ENCODE measurements around the gene SERPINA1. TPM values are rescaled to one million over a fixed set of nuclear protein-coding genes. Genes with fewer than 3 reads are reported as not detected.
A peak's percentile ranks its signal among the peaks of the same experiment; 100 is the strongest.

SERPINA1 gene
- total RNA-seq, 1 donor from 2014 or later = 0.26 TPM

GRCh38 chr14:94376976-94377865 is 11.2 kb downstream of the SERPINA1 start:
- no peak for TF ChIP-seq CTCF (IDR thresholded peaks at IDR 0.05; ENCODE audit: insufficient read depth, low read length, severe bottlenecking)
- Histone ChIP-seq H3K27me3 (ENCODE audit: control insufficient read depth, insufficient read depth, low read length) (no peaks in the 10 kb centered on the region), H3K36me3 (ENCODE audit: control insufficient read depth, insufficient read depth, low read length) (no peaks in the 10 kb centered on the region), H3K4me3 (ENCODE audit: low read depth, low read length) (no peak overlapping the region)
- peak; percentile 42 for DNase-seq (ENCODE audit: low read depth)
- FAIRE-seq = no peak

GRCh38 chr14:94376108-94376975 is 12.1 kb downstream of the SERPINA1 start:
- DNase-seq (ENCODE audit: low read depth) = no peak

GRCh38 chr14:94375552-94376107 is 12.8 kb downstream of the SERPINA1 start:
- Histone ChIP-seq H3K27me3 (ENCODE audit: control insufficient read depth, insufficient read depth, low read length) (no peaks in the 10 kb centered on the region), H3K4me3 (ENCODE audit: low read depth, low read length) (no peak overlapping the region), H3K36me3 (ENCODE audit: control insufficient read depth, insufficient read depth, low read length) (no peaks in the 10 kb centered on the region)
- DNase-seq (ENCODE audit: low read depth) (no peak), FAIRE-seq (peak; percentile 7)
- TF ChIP-seq CTCF (IDR thresholded peaks at IDR 0.05; ENCODE audit: insufficient read depth, low read length, severe bottlenecking) = no peak

More at GRCh38 chr14:94376108-94376975, 12.1 kb downstream of the SERPINA1 start:
- no peak for FAIRE-seq
- Histone ChIP-seq H3K36me3 (ENCODE audit: control insufficient read depth, insufficient read depth, low read length) (no peaks in the 10 kb centered on the region), H3K4me3 (ENCODE audit: low read depth, low read length) (no peak overlapping the region), H3K27me3 (ENCODE audit: control insufficient read depth, insufficient read depth, low read length) (no peaks in the 10 kb centered on the region)
- no peak for TF ChIP-seq CTCF (IDR thresholded peaks at IDR 0.05; ENCODE audit: insufficient read depth, low read length, severe bottlenecking)

GRCh38 chr14:94374749-94375260 is 13.6 kb downstream of the SERPINA1 start:
- FAIRE-seq = no peak
- TF ChIP-seq CTCF (IDR thresholded peaks at IDR 0.05; ENCODE audit: insufficient read depth, low read length, severe bottlenecking) = no peak
- Histone ChIP-seq H3K27me3 (ENCODE audit: control insufficient read depth, insufficient read depth, low read length) (no peaks in the 10 kb centered on the region), H3K36me3 (ENCODE audit: control insufficient read depth, insufficient read depth, low read length) (no peaks in the 10 kb centered on the region), H3K4me3 (ENCODE audit: low read depth, low read length) (no peak overlapping the region)
- DNase-seq (ENCODE audit: low read depth) = no peak

- no peak overlapping the region for H3K4me3 ChIP-seq (ENCODE audit: low read depth, low read length)
- TF ChIP-seq CTCF (IDR thresholded peaks at IDR 0.05; ENCODE audit: insufficient read depth, low read length, severe bottlenecking) = no peak
- FAIRE-seq = no peak
- H3K36me3 ChIP-seq (ENCODE audit: control insufficient read depth, insufficient read depth, low read length) = no peaks in the 10 kb centered on the region
- no peak for DNase-seq (ENCODE audit: low read depth)
- H3K27me3 ChIP-seq (ENCODE audit: control insufficient read depth, insufficient read depth, low read length) = no peaks in the 10 kb centered on the region
Measured at GRCh38 chr14:94374116-94374515, 14.3 kb downstream of the SERPINA1 start.
